ENCODE measurements around the gene RYK.
A peak's percentile ranks its signal among the peaks of the same experiment; 100 is the strongest.
"Not testable (repeated sequence)": the region's sequence is repeated elsewhere in the genome, so short reads cannot be mapped to it uniquely, and the experiment has no call there.

RYK gene

DNA sequence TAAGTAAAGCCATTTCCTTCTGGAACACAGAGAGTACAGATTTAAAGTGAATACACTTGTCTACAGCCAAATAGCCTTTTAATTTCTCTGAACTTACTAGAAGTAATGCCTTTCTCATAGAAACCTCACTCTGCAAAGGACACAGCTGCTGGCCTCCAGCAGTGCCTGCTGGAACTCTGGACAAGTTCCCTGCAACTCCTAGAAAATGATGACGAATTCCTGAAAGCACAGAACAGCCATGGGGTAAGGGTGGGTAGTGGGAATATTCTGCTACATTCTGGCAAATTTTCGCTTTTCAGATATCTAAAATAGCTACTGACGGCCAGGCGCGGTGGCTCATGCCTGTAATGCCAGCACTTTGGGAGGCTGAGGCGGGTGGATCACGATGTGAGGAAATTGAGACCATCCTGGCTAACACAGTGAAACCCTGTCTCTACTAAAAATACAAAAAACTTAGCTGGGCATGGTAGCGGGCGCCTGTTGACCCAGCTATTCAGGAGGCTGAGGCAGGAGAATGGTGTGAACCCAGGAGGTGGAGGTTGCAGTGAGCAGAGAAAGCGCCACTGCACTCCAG, 34.4 kb downstream of the RYK start:
- no peak for DNase-seq (ENCODE audit: low spot score)

DNA sequence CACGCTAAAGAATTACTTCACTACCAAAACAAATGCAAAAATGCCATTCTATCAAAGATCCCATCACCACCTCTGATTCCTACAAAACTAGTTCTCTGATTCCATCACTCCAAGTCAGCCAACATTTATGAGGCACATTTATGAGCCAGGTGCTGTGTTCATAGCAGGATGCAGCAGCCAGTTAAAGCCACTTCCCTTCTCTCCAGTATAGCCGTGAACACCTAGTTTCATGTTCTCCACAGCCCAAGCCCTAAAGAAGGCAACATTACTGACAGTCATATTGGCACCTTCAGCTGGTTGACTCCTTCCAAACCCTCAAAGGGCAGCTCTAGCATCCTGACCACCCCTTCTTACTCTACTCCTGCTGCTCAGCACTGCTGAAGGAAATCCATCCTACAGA, 36.4 kb downstream of the RYK start:
- DNase-seq (ENCODE audit: low spot score), result no peak

- peak; percentile 71 for DNase-seq (ENCODE audit: low spot score)
These were observed 37.5 kb downstream of the RYK start for GRCh38 chr3:134212967-134213665.

DNA sequence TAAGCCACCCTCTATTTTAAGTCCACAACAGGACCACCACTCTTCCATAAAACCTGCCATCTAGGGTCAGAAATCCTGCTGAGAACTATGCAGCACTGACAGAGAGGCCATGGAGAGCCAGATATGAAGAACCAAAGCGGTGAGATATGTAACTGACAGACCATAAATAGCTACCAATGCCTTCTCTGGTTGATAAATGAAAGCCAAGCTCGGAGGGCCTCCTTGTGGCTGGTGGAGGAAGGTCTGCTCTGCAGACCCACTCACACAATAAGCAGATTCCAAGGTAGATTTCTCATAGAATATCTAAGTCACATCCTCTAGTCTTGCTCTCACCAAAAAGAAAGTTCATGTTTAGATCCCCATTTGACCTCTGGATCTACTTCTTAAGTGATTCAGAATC, 38.9 kb downstream of the RYK start:
- no peak for DNase-seq (ENCODE audit: low spot score)

DNA sequence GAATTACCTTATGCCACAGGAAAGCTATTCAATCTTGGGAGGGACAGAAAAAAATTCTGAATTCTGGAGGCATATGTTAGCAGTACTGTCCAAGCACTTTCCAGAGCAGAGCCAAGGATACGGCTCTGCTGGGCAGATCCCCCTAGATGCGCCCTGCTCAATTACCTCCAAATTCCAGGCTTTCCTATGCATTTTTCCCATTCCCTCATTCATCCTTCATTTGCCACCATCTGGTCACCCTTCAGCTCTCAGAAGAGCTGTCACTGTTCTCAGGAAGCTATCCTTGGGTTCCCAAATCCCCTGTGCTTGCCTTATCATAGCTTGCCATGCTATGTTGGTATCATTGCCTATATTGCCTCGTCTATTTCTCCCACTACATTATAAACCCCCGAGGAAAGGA, 45.2 kb downstream of the RYK start:
- DNase-seq (ENCODE audit: low spot score), result no peak

DNA sequence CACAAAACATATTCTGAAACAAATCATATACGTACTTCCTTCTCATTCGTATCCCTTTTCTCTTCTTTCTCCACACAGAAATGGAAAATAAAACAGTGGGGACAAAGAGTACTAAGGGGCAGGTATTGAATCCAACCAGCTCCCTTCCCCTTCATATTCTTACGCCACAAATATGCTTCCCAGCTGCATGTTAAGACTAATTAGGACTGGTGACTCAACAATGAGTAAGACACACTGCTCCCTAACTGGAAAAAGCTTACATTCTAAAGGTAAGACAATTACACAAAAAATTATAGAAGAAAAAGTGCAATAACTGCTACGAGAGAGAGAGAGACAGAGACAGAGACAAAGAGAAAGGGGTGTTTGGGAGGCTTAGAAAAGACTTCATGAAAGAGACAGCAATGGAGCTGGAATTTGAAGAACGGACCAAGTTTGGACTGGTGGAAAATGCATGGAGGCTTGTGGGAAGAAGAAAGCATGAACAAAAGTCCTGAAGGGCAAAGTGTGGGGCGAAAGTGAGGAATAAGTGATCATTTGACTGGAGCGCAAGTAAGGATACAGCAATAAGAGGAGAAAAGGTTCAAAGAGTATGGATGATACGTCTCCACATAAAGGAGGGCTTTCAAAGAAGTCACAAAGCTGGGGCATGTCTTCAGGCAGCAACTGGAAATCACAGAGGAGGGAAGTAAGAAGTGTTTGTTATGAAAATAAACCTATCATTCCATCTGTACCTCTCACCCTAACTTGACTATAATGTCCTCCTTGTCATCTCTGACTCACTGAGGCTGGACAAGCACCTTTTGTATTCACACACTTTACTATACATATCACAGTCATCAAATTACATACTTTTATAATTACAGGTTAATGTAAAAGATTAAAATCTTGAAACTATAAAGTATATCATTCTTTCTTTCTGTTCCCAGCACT, 49.2 kb downstream of the RYK start:
- no peak for DNase-seq (ENCODE audit: low spot score)

DNA sequence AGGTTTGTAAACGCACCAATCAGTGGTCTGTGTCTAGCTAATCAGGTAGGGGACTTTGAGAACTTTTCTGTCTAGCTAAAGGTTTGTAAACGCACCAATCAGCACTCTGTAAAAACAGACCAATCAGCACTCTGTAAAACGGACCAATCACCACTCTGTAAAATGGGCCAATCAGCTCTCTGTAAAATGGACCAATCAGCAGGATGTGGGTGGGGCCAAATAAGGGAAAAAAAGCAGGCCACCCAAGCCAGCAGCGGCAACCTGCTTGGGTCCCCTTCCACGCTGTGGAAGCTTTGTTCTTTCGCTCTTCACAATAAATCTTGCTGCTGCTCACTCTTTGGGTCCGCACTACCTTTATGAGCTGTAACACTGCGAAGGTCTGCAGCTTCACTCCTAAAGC, 50.8 kb downstream of the RYK start:
- DNase-seq (ENCODE audit: low spot score), result not testable (repeated sequence)

DNA sequence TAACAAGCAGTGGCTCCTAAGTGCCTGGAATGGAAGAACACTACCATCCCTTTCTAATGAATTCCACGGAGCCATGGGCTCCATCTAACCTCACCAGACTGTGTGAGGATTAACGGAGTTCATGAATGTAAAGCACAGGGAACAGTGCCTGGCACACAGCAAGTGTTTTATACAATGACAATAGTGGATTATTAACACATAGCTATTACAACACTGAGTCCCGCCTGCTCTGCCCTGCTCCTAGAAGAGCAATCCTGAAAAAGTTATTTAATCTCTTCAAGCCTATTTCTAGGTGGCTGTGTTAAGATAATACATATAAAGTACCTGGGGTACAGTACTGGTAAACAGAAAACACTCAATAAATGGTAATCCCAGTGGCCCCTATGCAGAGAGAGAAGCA, 51.4 kb downstream of the RYK start:
- DNase-seq (ENCODE audit: low spot score), result no peak

GRCh38 chr3:134198414-134198813, 52.2 kb downstream of the RYK start:
- DNase-seq (ENCODE audit: low spot score), result no peak

DNA sequence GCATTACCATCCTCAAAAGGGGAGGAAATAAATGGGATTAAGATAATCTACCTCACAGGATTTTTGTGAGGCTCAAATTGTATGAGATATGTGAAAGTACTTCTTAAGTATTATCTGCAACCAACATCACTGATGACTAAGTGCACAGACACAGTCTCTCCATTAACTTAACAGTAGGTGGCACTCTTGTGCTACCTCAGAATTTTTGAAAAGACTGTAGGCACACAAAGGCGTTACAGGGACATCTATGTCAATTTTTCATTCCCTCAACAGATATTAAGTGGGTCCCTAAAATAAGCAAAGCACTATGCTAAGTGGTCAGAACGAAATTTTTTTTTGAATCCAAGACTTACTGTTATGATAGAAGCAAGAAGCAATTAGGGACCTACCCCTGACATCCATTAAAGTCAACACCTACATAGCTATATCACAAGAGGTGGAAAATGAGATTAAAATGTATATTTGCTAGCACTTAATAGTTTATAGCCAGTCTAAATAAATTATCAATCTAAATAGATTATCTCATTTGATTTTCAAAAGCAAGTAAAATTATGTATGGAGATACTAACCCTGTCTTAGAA, 52.9 kb downstream of the RYK start:
- peak; percentile 43 for DNase-seq (ENCODE audit: low spot score)

- no peak for DNase-seq (ENCODE audit: low spot score)
These were observed 56.4 kb downstream of the RYK start for GRCh38 chr3:134194247-134194646.

DNA sequence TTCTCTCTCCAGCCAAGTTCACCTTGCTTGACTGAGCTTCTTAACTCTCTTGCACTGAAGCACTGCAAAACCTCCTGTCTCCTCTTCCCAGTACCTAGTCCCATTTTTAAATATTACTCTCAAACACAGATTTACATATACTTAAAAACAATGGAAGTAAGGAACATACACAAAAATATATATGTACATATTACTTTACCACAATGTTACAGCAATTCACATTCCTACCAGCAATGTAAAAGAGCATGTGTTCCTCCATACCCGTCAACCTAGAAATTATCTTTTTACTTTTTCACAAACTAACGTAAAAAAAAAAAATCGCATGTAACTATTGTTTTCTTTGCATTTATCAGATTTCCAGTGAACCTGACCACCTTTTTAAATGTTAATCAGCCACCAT, 60.4 kb downstream of the RYK start:
- DNase-seq (ENCODE audit: low spot score), result no peak

DNA sequence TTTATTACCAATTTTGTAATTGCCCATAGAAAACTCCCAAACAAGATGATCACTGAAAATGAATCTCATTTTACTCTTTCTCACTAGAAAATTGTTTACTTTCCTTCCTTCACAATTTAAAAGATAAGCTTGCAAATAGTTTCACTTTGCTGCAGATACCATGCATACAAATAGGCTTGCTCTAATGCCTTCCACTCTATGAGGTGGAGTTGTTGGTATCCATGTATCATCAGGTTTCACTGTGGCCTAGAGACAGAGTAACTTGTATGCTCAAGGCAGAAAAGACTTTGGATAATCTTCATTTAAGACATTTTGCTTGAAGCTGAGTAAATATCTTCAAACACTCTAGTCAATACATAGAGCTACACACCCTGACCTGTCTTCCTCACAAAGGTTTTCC, 60.8 kb downstream of the RYK start:
- DNase-seq (ENCODE audit: low spot score), result no peak

- no peak for DNase-seq (ENCODE audit: low spot score)
These were observed 64.3 kb downstream of the RYK start for GRCh38 chr3:134186391-134186790.

GRCh38 chr3:134180761-134181160, 69.9 kb downstream of the RYK start:
- no peak for DNase-seq (ENCODE audit: low spot score)

- DNase-seq (ENCODE audit: low spot score), result no peak
These were observed 71.2 kb downstream of the RYK start for GRCh38 chr3:134179508-134179907.

- DNase-seq (ENCODE audit: low spot score), result no peak
These were observed 87.6 kb downstream of the RYK start for GRCh38 chr3:134163096-134163495.

DNA sequence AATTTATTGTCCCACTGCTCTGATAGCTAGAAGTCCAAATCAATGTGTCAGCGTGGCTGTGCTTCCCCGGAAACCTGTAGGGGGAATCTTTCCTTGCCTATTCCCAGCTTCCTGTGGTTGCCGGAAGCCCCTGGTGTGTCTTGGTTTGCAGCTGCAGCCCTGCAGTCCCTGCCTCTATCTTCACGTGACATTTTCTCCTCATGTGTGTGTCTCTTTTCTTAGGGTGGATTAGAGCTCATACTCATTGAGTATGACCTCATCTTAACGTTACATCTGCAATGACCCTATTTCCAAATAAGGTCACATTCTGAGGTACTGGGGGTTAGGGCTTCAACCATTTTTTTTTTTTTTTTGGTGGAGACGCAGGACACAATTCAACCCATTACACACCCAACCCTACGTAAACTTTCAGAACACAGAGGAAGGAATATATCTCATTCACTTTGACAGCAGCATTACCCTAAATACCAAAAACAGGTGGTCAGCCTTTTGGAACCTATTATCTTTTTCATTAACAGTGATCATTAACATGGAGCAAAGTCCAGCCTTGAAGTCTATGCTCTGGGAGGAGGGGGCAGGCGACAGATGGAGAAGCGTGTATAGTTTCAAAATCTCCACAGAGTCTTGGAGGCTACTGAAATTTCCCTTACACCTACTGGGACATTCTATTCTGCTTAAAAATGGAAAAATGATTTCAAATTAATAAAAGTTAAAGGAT, 88.6 kb downstream of the RYK start:
- no peak for DNase-seq (ENCODE audit: low spot score)

GRCh38 chr3:134155446-134155845, 95.2 kb downstream of the RYK start:
- DNase-seq (ENCODE audit: low spot score), result no peak

DNA sequence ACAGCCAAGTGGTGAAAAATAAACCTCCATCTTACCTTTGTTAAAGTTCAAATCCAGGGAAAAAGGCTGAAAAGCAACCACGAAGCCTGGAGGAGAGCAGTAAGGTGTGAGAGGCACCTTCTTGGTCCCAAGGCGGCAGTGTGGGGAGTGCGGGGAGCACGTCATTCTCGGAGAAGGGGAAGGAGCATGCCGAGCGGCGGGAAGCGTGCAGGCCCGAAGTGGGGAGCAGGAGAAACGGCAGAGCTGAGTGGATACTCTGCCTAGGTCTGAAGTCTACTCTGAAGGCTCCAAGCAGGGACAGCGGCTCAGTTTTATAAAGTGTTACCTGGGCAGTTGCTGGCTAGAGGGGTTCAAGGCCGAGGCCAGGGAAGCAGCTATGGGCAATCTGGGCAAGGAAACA, 96.9 kb downstream of the RYK start:
- DNase-seq (ENCODE audit: low spot score), result no peak

- DNase-seq (ENCODE audit: low spot score), result no peak
These were observed 100.2 kb downstream of the RYK start for GRCh38 chr3:134150476-134150875.

- no peak for DNase-seq (ENCODE audit: low spot score)
These were observed 101.4 kb downstream of the RYK start for GRCh38 chr3:134149286-134149685.

All from putamen (tissue), 1 donor.